Hematopoietic multipotent progenitor cell treated with erythropoietin and hydrocortisone succinate and interleukin-3 and kit ligand, for 6 days (in vitro differentiated cells): ENCODE data around the gene ZNF112.
"Not testable (repeated sequence)": the region's sequence is repeated elsewhere in the genome, so short reads cannot be mapped to it uniquely, and the experiment has no call there.

ENCODE experiments used
- DNase-seq: peaks from one replicate; pipeline ENCODE4 v3.0.0-alpha.2; 2015

Gene ZNF112

DNA sequence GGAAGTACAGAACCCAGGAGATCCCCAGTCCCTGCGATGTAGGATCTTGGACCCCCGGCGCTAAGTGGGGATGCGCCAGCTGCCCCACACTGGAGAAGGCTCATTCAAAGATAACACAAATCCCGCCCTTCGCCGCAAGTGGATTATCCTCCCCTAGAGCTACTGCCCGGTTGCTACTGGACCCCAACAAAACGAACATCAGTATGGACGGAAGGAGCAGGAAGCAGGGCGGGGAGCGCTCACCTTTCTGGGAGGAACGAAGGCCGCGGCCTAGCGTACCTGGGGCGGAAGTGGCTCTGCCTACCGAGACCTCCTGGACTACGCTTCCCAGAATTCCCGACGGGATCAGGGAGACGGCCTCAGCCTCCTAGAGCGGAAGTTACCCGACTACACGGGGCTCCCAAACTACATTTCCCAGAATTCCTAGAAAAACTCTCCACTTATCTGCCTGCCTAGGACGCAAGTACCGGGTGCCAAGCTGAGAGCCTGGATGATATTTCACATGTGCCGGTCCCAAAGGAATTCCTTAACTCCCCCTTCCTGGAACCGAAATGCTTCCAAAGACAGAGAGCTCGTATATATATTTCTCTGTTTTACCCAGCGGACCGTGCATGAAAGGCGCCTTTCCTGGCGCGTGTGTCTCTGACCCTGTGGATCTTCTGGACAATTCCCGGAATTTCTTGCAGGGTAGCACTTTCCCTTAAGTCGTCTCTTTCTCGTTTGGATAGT lies at the start of gene ZNF112:
Gene ZNF112, minus strand, starts transcription at position 298 of the 729 bp plus-strand sequence. CDS start 16,141 bp downstream, outside the sequence.
- peak; percentile 87 for DNase-seq

DNA sequence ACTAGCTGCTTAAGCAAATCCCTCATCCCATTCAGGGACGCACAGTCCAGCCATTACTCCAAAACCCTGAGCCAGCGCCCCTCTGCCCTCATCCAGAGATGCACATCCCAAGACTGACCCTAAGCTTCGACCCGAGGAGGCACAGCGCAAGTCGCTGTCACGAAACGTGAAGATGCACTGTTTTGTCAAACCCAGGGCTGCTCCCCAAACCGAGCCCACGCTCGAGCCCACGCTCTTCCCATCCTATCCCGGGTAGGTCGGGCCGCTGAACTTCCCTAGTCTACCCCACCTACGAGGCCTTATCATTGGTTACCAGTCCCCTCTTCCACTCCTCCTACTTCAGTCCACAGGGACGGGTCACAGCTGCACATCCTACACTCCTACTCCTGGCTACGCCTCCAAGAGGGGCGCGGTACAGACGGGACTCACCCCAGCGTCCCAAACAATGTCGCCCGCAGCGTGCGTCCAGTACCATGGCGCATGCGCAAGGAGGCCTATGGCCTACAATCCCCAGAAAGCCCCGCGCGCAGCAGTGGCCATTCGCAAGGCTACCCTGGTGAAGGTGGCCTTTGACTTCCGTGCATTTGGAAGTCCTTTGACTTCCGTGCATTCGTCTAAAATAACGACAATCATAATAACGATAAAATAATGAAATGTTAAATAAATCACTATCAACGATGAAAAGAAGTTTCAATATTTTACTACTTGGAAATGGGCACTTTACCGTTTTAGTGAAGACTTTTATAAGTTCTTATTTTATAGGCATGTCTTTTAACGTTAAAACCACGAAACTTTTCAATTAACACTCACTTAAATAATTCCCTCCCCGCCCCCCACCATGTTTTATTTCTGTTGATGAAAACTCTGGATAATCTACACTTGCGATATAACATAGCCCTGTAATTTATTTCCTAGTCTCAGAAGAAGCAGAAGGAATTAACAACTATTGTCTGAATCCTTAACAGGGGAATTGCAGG lies 44.9 kb upstream of the ZNF112 start, which contains the start of gene ZNF285:
Gene ZNF285, minus strand, starts transcription at position 470 of the 977 bp plus-strand sequence. CDS start 4,395 bp downstream, outside the sequence.
- peak; percentile 98 for DNase-seq

DNA sequence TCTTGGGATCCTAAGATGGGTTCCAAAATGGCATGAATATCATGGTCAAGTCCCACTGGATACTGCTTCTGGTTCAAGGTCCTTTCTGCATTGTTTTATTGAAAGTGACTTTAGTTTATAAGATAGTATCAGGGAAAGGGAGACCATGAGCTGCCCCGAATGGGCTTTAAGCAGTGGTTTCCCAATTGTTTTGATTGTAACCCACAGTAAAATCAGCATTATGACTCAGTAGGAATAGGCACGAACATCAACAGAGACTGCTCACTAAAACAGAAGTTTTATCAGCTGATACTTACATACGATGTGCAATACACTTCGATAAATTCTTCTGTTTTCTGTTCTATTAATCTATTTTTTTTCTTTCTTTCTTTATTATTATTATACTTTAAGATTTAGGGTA lies 32.8 kb upstream of the ZNF112 start:
- DNase-seq = not testable (repeated sequence)

DNA sequence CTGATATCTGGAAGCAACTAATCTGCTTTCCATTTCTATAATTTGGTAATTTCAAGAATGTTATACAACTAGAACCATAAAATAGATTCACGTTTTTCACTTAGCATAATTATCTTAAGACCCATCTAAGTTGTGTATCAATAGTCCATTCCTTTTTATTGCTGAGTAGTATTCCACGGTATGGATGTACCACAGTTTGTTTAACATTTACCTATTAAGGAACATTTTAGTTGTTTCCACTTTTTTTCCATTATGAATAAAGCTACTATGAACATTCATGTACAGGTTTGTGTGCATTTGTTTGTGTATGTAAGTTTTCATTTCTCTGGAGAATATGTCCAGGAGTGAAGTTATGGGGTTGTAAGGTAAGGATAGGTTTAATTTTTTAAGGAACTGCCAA lies 18.3 kb upstream of the ZNF112 start:
- no peak for DNase-seq

DNA sequence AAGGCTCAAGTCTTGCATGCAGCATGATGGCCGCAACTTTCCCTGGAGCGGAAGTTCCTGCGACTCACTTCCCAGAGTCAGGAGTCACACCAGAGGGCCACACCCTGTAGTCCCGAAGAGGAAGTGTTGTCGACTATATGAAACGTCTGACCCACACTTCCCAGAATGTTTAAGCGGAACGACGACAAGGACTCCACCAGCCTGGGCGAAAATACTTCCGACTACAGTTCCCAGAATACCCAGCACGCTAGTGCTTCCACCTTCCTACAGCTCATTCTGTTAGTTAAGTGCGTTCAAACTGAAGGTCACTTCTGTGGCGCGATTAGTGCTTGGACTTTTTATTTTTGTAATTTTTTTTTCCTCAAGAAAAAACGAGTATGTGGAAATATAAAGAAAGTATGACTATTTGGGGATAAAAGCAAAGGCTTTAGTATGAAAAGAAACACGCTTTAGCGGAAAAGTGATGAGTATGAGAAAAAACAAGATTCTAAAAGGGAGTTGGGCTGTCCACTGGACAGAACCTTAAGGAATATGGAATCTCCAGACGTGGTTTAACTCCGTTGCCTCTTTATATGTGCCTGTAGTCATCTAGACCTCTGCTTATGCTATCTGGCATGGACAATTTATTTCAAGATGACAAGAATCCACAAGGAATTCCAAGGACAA lies 15.5 kb upstream of the ZNF112 start:
- no peak for DNase-seq

DNA sequence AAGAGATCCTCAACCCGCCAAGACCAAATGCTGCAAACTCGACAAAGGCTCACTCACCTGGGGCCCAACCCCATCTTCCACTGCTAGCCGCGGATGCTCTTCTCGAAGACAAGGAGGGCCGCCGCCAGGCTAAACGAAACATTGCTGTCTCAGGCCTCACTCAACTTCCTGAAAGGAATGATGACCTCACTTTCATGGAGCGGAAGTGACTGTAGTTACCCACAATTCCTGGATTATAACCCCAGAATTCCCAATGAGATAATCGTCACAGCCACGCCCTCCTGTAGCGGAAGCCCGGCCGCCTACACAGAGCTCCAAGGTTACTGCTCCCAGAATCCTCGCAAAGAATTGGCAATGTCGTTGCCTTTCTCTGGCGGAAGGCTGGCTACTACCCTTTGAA lies 10.5 kb upstream of the ZNF112 start:
- no peak for DNase-seq

DNA sequence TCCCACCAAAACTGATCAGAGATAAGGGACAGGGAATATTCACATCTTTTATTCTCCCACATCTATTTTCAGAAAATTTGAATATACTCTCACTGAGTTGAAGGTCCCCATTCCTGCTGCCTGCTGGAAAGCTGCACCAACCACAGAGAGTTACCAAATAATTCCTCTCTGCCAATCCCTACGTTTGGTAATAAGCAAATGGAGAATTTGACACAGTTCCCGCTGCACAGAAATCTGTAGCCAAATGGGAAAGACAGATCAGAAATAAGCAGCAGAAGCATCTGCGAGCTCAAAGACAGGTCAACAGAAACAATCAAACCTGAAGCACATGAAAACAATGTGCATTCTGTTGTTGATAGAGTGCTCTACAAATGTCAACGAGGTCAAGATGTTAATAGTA lies 9.9 kb downstream of the ZNF112 start:
- DNase-seq = no peak

DNA sequence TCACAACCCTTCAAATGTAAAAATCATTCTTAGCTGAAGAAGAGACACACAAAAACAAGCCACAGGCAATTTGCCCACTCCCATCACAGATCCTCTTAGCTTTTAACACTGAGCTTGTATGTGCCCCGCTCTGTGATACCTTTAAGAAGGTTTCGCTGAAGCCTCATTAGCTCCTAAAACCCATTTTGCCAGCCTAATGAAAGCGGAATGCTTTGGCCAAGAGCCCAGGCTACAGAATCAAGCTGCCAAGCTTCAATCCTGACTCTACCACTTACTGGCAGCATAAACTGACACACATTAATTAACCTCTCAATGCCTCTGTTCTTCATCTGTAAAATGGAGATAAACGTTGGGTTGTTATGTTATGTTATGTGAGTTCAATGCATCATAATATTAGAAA lies 10.5 kb downstream of the ZNF112 start:
- DNase-seq = no peak

DNA sequence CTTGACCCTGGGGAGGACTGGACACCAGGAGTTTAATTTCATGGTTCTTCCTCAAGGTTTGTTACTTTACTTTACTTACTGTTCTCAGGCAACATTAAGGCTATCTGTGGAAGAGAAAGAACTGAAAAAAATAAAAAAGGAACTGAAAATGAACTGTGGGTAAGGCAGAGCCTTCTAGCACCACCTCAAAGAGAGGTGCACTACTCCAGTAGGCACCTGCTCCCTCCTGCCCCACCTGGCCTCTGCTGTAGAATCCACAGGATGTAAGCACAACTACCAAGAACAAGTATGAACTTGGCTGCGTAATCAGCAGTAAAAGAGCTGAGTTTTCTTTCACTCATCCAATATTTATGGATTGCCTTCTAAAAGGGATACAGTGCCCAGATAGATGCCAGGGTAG lies 12.2 kb downstream of the ZNF112 start:
- no peak for DNase-seq

DNA sequence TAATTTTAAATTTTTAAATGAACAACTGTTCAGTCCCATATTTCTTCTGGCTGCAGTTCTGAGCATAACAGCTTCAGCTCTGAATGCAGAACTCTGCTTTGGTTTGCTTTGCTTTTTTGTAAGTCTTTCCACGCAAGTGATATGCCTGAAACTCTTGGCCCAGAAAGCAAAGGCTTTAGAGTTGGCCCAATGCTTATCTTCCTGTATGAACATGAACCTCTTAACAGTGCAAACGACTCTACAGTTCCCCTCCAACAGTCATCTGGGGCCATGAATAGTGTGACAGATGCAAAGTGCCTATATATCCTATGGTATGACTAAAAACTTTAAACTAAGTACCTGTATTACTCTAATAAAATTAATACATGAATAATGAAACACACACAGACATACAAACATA lies 14.7 kb downstream of the ZNF112 start:
- DNase-seq = no peak

DNA sequence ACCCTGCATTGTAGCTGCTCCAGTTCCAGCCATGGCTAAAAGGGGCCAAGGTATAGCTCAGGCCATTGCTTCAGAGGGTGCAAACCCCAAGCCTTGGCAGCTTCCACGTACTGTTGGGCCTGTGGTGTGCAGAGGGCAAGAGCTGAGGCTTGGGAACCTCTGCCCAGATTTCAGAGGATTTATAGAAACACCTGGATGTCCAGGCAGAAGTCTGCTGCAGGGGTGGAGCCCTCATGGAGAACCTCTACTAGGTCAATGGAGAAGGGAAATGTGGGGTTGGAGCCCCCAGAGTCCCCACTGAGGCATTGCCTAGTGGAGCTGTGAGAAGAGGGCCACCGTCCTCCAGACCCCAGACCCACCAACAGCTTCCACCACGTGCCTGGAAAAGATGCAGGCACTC lies 21.8 kb downstream of the ZNF112 start:
- not testable (repeated sequence) for DNase-seq

DNA sequence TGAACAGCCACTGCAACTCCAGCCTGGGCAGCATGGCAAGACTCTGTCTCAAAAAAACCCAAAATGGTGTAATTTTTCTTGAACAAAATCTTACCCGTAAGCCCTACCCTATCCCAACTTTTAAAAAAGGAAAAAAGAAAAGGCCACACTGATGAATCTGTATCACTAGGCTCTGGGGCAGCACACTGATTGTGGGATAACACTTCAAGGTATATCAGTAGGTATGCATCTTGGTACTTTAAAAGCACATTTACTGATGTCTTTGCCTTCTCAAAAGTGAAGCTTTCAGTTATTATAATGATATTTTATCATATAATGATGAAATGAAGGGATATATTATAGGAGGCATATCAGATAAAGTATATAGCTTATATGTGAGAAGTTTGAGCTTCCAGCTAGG lies 24.3 kb downstream of the ZNF112 start:
- no peak for DNase-seq

DNA sequence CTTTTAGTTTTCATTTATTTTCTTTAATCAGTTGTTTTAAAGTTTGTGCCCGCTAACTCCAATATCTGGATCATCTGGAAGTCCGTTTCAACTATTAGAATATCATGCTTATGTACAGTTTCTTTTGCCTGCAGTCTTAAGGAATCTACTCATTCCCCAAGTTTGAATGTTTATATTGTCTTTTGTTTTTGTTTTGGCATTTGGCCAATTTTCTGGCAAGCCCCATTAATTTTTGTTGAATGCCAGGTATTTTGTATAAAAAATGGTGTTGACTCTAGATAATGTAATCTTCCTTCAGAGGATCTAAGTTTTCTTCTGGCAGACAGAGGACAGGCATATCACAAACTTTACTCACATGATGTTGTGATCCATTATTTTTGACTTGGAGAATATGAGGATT lies 40.6 kb downstream of the ZNF112 start:
- no peak for DNase-seq

DNA sequence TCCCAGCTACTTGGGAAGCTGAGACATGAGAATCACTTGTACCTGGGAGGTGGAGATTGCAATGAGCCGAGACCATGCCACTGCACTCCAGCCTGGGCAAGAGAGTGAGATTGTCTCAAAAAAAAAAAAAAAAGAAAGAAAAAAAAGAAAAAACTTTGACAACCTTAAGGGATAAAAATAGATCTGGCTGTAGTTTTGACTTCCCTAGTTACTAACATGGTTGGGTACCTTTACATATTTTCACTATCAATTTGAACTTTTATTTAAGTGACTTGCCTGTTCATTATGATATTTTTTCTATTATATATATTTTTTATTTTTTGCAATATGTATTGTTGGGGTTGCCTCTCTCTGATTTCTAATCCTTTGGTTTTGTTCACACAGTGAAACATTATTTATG lies 43.2 kb downstream of the ZNF112 start:
- DNase-seq = no peak

DNA sequence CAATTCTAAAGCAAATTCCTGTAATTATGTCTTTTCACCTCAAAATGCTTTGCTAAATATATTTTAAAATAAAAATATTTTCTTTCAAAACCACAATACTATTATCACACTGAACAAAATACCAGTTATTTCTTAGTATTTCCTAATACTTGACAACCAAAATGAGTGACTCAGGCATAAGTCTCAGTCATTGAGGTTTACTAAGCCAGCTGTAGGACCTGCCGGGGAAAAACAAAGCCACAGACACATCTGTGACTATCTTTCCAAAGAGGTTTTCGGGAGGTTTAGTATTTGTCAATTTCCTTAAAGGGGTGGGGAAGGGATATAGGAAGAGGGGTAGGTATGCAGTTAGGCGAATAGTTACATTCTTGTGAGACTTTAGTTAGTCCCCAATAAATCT lies 48.5 kb downstream of the ZNF112 start:
- peak; percentile 4 for DNase-seq

DNA sequence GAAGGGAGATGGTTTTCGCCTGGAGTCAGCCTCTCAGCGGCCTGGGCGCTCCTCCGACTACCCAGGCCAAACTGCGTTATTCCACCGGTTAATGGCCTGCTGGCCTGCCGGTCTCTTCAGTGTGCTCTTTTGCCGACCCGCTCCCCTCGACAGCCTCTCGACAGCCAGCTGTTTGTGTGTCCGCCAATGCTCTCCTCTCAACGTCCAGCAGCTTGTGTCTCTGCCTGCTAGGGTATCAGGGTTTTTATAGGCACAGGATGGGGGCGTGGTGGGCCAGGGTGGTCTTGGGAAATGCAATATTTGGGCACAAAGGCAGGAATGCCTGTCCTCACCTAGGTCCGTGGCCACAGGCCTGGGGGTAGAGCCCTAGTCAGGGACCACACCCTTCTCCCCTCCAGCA lies 50.2 kb downstream of the ZNF112 start:
- DNase-seq = no peak

DNA sequence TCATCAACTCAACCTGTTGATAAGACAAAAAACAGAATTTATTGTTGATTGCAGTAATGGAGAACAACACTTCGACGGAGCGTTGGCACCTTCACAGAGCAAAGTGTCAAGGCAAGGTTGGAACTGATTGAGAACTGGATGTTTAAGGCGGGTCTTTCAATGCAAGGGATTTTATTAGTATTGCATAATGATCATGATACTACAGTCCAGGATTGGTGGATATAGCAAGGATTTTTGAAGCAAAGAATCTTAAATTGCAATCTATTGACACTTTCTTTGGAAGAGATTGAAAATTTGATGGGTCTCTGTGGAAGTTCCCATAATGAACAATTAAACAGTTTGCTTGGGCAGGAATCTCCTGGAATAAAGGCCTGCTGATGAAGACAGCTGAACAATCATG lies 51.0 kb downstream of the ZNF112 start:
- no peak for DNase-seq

DNA sequence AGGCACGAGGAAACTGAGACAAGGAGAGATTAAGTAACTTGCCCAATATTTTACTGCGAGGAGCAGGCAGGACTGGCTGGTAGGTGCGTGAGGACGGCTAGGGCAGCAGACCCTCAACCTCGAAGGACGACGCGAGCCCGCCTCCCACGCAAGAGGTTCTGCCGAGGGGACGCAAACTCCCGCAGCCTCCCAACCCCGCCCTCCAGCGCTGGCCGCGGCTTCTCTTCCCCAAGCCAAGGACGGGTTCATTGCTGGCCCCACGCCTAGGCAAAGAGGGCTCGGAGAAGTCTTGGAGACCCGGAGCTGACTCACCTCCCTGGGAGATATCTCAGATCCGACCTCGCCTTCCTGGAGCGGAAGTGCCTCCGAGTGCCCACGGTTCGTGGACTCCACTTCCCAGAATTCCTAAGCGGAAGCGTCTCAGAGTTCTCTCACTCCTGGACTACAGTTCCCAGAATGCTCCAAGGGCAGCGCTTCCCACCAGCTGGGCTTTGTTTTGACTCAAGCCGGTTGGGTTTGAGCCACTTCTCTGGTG lies 51.8 kb downstream of the ZNF112 start, which contains the start of gene ZNF235:
Gene ZNF235, minus strand, starts transcription at position 367 of the 535 bp plus-strand sequence. CDS start 1,621 bp downstream, outside the sequence.
- peak; percentile 98 for DNase-seq

DNA sequence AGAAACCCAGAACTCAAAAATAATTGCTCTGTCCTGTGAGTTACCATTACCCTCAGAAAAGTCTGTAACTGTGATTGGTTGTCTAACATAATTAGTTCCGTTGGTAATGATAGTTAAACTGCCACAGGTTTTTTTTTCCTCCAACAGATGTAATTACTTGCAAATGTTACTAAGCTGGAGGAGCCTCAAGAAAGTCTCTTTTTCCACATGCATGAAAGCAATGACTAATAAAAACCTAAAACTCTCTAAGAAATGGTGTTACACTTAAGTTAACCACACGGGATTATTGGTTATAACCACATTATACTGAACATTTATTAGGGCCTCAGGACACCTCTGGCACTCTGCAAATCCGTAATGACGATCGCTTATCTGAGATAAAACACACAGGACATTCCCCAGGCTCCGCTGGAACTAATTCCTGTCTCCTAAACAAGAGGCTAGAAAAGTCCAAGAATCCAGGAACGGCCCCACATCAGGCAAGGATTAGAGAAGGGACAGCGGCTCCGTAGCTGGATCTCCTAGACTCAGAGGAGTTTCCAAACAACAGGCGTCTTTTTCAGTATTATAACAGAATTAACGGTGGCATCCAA lies 52.4 kb downstream of the ZNF112 start:
- DNase-seq = peak; percentile 28

DNA sequence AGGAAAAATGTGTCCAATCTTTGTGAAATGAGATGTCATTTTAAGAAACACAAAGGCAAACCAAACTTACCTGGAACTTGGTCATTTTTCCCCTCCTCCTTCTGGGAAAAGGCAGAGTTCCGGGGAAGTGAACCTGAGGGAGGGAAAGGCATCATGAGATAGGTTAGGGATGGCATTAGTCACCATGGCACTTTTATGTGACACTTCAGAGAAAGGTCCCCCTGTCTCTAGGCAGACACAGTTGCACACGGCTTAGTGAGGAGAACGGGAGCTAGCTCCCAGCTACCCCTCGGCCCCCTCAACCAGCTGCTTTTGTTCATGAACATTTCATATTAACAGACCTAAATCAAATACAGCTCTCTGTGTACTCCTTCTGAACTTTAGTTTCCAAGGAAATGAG lies 53.2 kb downstream of the ZNF112 start:
- no peak for DNase-seq

DNA sequence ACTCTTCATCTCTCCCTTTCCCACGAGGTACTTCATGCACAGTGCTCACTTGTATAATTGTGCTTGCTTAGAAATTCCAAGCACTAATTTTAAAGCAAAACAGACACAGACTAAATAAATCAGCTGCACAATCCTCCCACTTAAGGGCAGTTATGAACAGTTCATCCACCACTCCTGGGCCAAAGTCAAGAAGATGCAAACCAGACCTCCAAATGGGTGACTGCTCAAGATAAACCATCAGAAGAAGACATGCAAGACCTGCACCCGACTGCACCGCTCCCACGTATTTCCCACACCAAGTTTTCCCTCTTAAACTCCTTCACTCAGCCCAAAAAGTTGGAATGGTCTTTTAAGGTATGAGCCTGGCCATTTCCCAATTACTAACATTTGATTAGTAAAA lies 71.5 kb downstream of the ZNF112 start:
- no peak for DNase-seq

DNA sequence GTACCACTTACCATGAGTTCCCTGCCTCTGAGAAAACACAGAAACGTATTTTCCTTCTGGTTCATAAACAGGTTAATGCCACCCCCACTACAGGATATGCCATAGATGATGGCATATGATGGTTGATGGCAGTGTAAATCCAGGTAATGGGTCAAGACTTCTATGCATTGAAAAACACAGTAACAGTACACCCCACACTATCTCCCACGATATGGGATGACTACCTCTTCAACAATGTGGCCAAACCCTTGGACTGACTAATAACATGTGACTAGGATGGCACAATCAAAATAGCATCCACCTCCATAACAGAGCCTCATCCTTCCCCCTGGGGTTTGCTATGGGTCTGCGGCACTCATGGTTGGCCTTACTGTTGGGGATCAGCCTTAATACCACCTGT lies 73.6 kb downstream of the ZNF112 start:
- DNase-seq = no peak
